Neutrophil (primary cell): ENCODE data around the gene CENATAC.
"Not testable (repeated sequence)": the region's sequence is repeated elsewhere in the genome, so short reads cannot be mapped to it uniquely, and the experiment has no call there.

Source experiments
- H3K27ac ChIP-seq: fragments of 200-600 bp; sonication (generic); 2 replicates; pipeline ENCODE4 v1.5.1; 2016; ENCODE audit warnings: mild to moderate bottlenecking, moderate library complexity
- H3K27me3 ChIP-seq: fragments of 200-600 bp; sonication (generic); 2 replicates; pipeline ENCODE4 v1.6.0; 2016; ENCODE audit warnings: mild to moderate bottlenecking
- H3K36me3 ChIP-seq: fragments of 200-600 bp; sonication (generic); 2 replicates; pipeline ENCODE4 v1.5.1; 2017
- H3K4me1 ChIP-seq, 2 experiments: fragments of 200-600 bp in 1 of 2; sonication (generic) in 1 of 2; 1 replicate in 1 of 2; 2 replicates in 1 of 2; pipeline versions ENCODE4 v1.5.1 to v1.6.1; 2013 to 2016; ENCODE audit warnings: low read depth in 1 of 2, low read length in 1 of 2, mild to moderate bottlenecking in 1 of 2, moderate library complexity in 1 of 2; ENCODE audit not compliant: control insufficient read depth in 1 of 2, insufficient read depth in 1 of 2
- H3K4me3 ChIP-seq, 2 experiments: fragments of 200-600 bp in 1 of 2; sonication (generic) in 1 of 2; 1 replicate in 1 of 2; 2 replicates in 1 of 2; pipeline ENCODE4 v1.5.1; 2013 to 2016; ENCODE audit warnings: low read depth in 1 of 2, low read length in 1 of 2, mild to moderate bottlenecking in 1 of 2, moderate library complexity in 1 of 2
- H3K9me3 ChIP-seq: fragments of 200-600 bp; sonication (generic); 2 replicates; pipeline ENCODE4 v1.5.1; 2016
- CTCF ChIP-seq: fragments of 200-600 bp; sonication (generic); IDR thresholded peaks from 2 replicates; pipeline ENCODE4 v1.5.1; 2016; ENCODE audit warnings: antibody characterized with exemption

CENATAC gene

GRCh38 chr11:119029340-119030028 lies 31.5 kb downstream of the CENATAC start:
- Histone ChIP-seq H3K9me3 (no peaks in the 10 kb centered on the region), H3K36me3 (peaks cover 20% of the 10 kb centered on the region), H3K27ac (peak overlapping the region; percentile 13), H3K27me3 (no peaks in the 10 kb centered on the region), H3K4me3 (peak overlapping the region; percentile 90 to 95), H3K4me1 (peaks cover 18 to 20% of the 10 kb centered on the region in 2 experiments)
- TF ChIP-seq CTCF: no peak

DNA sequence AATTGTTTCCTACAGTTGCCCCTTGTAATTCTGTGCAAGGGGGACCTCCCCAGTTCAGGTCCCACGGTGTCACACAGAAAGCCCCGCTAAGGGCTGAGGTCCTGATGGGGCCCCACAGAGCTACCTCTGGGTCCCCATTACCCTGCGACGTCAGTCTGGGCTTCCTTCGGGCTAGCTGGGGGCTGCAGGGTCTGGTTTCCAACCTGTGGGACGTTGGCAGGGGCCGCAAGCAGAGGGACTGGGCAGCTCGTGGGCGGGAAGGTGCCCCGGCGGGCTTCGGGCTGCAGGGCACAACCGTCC lies 32.0 kb downstream of the CENATAC start:
- peak overlapping the region; percentile 90 to 95 for H3K4me3 ChIP-seq
- H3K36me3 ChIP-seq: peaks cover 15% of the 10 kb centered on the region
- TF ChIP-seq CTCF: no peak
- peaks cover 18 to 20% of the 10 kb centered on the region in 2 experiments for H3K4me1 ChIP-seq
- peak overlapping the region; percentile 64 for H3K27ac ChIP-seq
- no peaks in the 10 kb centered on the region for H3K27me3 ChIP-seq
- H3K9me3 ChIP-seq: no peaks in the 10 kb centered on the region

GRCh38 chr11:119030329-119031047 lies 32.5 kb downstream of the CENATAC start, which contains the start of gene SLC37A4:
Gene SLC37A4 (minus strand): TSS chr11:119030877.
- peaks cover 18 to 20% of the 10 kb centered on the region in 2 experiments for H3K4me1 ChIP-seq

DNA sequence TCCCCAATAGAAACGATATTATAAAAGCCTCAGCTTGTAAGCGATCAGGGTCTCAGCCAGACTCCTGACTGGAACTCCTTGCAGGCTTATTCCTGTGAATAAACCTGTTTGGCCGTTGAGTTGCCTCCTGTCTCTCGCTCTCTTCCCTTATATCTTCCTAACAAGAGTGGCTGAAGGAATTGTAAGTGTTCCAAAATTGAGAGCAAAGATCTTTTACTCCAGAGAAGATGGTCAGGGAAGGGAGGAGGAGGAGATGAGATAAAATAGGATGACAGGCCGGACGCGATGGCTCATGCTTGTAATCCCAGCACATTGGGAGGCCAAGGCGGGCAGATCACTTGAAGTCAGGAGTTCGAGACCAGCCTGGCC lies 34.0 kb downstream of the CENATAC start:
- no peaks in the 10 kb centered on the region for H3K9me3 ChIP-seq
- H3K4me3 ChIP-seq: no peak overlapping the region
- H3K27me3 ChIP-seq: no peaks in the 10 kb centered on the region
- H3K36me3 ChIP-seq: no peaks in the 10 kb centered on the region
- no peak overlapping the region for H3K27ac ChIP-seq
- no peak for TF ChIP-seq CTCF
- peaks cover 18 to 20% of the 10 kb centered on the region in 2 experiments for H3K4me1 ChIP-seq

More at GRCh38 chr11:119030329-119031047, 32.5 kb downstream of the CENATAC start, which contains the start of gene SLC37A4:
- Histone ChIP-seq H3K27ac (peak within 1 kb of the TSS; percentile 64), H3K4me3 (peak within 1 kb of the TSS; percentile 90 to 95), H3K27me3 (no peaks in the 10 kb centered on the region), H3K9me3 (no peaks in the 10 kb centered on the region), H3K36me3 (peaks cover 10% of the 10 kb centered on the region)
- TF ChIP-seq CTCF: peak; percentile 96

DNA sequence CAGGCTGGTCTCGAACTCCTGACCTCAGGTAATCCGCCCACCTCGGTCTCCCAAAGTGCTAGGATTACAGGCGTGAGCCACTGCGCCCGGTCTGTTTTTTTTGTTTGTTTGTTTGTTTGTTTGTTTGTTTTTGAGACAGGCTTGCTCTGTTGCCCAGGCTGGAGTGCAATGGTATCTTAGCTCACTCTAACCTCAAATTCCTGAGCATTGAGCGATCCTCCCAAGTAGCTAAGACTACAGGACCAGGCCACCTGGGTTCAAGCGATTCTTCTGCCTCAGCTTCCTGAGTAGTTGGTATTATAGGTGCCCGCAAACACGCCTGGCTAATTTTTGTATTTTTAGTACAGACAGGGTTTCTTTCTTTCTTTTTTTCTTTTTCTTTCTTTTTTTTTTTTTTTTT lies 35.5 kb downstream of the CENATAC start:
- H3K27ac ChIP-seq: not testable (repeated sequence)

GRCh38 chr11:119034813-119035212 lies 36.9 kb downstream of the CENATAC start:
- no peaks in the 10 kb centered on the region for H3K9me3 ChIP-seq
- no peak overlapping the region for H3K27ac ChIP-seq
- no peak overlapping the region for H3K4me3 ChIP-seq
- no peaks in the 10 kb centered on the region for H3K27me3 ChIP-seq
- peaks cover 10 to 15% of the 10 kb centered on the region in 2 experiments for H3K4me1 ChIP-seq
- no peak for TF ChIP-seq CTCF
- no peaks in the 10 kb centered on the region for H3K36me3 ChIP-seq

More for the DNA sequence above, 35.5 kb downstream of the CENATAC start:
- H3K36me3 ChIP-seq, H3K9me3 ChIP-seq, H3K4me3 ChIP-seq, H3K27me3 ChIP-seq: not testable (repeated sequence)
- peaks cover 18 to 20% of the 10 kb centered on the region in 2 experiments for H3K4me1 ChIP-seq
